ENCODE data around the gene GGT6.

- no peak for TF ChIP-seq CTCF (conservative IDR thresholded peaks at IDR 0.05; ENCODE audit: low read length)
- no peak for TF ChIP-seq EZH2phosphoT487 (IDR thresholded peaks at IDR 0.05; ENCODE audit: borderline replicate concordance)
Measured at GRCh38 chr17:4602041-4602440, 41.7 kb upstream of the GGT6 start.
